Head of caudate nucleus (tissue), 42 donors: ENCODE results near the gene UBE2E1.
"Not testable (repeated sequence)": the region's sequence is repeated elsewhere in the genome, so short reads cannot be mapped to it uniquely, and the experiment has no call there.

Experiments
- DNase-seq, 42 donors: peaks; one replicate each; pipeline versions ENCODE4 v3.0.0 to v3.0.0-alpha.2; 2020 to 2021; ENCODE audit warnings: mixed read lengths in 7 of 42
- intact Hi-C: fragments of 100-400 bp; cut with DNase I; formaldehyde crosslinking; loops from one replicate; pipeline ENCODE4 v1.15.0; 2022

Gene UBE2E1

DNA sequence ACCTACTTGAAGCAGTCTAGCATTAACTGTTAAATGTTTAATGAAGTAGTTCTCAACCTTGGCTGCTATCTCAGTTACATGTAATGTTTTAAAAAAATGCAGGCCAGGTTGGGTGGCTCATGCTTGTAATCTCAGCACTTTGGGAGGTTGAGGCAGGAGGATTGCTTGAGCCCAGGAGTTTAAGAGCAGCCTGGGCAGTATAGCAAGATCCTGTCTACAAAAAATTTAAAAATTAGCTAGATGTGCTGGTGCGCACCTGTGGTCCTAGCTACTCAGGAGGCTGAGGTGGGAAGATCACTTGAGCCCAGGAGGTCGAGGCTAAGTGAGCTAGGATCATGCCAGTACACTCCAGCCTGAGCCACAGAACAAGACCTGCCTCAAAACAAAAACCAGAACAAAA lies 29.3 kb downstream of the UBE2E1 start:
- DNase-seq: no peak
- intact Hi-C loops: no loop called here

DNA sequence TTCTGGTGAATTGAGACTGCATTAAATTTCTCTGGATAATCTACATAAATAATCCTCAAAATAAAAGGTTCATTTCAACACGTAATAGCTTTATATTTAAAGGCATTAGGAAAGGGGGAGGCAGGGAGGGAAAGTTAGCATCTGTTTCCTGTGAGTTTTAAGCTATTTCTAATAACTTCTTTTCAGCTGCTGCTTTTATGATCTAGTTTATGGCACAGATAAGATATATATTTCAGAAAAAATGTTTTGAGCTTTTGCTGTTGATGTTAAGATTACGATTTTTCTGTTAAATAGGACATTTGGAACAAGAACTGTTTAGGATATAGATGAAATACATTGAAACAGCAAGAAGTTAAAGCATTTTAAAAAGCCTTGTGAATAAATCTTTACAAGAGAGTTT lies 30.0 kb downstream of the UBE2E1 start:
- DNase-seq: no peak
- intact Hi-C loops: no loop called here

- DNase-seq: no peak
- intact Hi-C loops: no loop called here
Measured at GRCh38 chr3:23836536-23837230, 30.9 kb downstream of the UBE2E1 start.

DNA sequence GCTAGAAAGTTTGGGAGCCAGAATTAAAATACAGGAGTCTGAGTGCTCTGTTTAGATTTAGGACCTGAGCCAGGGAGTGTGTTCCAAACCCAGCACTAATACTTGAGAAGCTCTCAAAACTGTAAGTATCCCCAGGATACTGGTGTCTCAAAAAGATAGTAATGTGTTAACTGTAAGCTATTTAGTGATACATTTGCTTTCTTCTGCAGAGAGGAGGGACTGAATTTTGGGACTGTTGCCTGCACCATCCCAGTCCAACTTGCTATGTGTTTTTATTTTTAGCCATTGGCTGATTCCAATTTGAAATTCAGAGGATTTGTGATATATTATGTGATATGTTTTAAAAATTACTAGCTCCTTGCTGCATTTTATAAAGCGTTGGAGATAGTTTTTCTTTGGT lies 31.5 kb downstream of the UBE2E1 start:
- no peak for DNase-seq
- intact Hi-C loops: no loop called here

- no peak for DNase-seq
- intact Hi-C loops: no loop called here
Measured at GRCh38 chr3:23837691-23838090, 31.9 kb downstream of the UBE2E1 start.

- no peak for DNase-seq
- intact Hi-C loops: no loop called here
Measured at GRCh38 chr3:23840521-23840920, 34.8 kb downstream of the UBE2E1 start.

- intact Hi-C loops: no loop called here
- DNase-seq: no peak
Measured at GRCh38 chr3:23843869-23844268, 38.1 kb downstream of the UBE2E1 start.

DNA sequence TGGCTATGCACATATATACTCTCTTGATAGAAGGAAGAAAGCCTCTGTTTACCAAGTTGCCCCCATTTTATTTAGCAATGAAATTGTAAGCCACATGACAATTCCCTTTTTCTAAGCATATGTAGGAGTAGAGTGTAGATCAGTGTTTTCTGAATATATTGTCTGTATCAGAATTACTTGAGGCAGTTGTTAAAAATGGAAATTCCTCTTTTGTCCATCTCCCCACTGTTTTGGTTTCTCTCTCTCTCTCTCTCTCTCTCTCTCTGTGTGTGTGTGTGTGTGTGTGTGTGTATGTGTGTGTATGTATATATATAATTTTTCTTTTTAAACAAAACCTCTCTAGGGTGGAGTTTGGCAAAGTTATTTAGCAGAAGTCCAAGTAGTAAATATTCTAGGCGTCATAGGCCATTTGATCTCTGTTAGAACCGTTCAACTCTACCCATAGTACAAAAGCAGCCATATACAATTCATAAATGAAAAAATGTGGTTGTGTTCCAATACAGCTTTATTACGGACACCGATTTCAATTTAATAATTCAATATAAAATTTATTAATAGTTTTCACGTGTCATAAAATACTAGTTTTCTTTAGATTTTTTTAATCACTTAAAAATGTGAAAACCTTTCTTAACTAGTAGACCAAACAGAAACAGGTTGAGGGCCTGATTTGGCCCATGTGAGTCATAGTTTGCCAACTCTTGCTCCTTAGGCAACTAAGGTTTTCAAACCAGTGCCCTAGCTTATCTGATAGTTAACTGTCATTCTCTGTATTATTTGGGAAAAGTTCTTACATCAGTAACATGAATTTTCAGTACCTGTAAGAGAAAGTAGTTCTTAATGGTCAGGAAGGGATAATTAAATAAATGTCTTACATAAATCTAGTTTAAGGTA lies 39.8 kb downstream of the UBE2E1 start:
- no peak for DNase-seq
- intact Hi-C loops: no loop called here

- DNase-seq, intact Hi-C loops: not testable (repeated sequence)
Measured at GRCh38 chr3:23849462-23849861, 43.7 kb downstream of the UBE2E1 start.

GRCh38 chr3:23856286-23856685 lies 50.5 kb downstream of the UBE2E1 start:
- intact Hi-C loops: no loop called here
- DNase-seq: no peak

DNA sequence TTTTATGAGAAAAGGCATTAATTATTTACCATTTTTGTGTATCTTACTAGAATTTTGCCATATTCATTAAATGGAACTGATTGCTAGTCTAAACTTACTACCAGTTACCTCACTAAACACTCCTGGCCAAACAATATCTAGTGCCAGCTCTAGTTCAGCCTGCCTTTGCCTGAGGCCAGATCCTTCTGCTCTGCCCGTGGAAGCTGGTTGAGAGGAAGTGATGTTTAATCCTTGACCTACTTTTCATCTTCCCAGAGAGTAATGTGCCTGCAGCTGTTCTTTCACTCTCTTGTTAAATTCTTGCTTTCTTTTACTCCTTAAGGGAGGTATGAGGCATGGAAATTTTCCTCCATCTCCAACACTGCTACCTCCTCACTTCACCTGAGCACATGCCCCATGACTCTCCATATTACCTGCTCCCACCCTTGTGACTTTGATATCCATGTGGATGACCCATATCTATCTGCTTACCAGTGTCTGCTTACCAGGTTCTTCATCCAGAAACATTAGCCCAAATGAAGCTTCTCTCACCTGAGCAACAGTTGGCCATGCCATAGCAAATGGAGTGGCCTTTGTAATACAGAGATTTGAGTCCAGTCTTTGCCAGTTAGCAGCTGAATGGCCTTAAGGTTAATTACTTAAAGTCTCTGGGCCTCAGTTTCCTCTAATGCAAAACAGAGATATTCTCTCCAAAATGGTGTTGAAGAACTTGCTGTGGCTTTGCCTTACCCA lies 53.4 kb downstream of the UBE2E1 start:
- intact Hi-C loops: no loop called here
- peak in 2 of 42 donors; percentile 35 to 64 for DNase-seq

- no peak for DNase-seq
- intact Hi-C loops: no loop called here
Measured at GRCh38 chr3:23859839-23860382, 54.2 kb downstream of the UBE2E1 start.

DNA sequence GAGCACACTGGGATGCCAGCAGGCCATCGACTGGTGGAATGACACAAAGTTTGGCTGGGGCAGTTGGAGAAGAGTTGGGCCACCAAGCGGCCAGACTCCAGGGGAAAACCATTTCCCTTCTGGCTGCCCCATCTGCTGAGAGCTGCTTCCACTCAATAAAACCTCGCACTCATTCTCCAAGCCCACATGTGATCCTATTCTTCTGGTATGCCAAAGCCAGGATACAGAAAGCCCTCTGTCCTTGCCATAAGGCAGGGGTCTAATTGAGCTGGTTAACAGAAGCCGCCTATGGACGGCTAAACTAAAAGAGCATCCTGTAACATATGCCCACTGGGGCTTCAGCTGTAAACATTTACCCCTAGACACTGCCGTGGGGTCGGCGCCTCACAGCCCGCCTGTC lies 55.9 kb downstream of the UBE2E1 start:
- DNase-seq: no peak
- intact Hi-C loops: no loop called here

DNA sequence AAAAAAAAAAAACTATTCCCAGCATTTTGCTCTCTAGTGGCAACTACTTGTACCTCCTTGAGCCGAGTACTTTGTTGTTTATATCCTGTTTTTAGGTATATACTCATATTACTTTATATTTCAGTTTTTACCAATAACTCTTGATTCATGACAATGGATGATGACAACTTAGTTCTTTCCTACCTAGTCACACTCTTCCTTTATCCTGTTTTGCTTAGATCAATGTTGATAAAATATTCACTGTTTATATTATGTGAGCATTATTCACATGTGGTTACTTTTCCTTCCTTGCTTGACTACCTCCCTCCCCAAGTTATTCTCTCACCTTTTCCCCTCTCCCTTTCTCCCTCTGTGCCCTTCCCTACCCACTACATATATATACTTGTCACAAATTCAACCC lies 57.3 kb downstream of the UBE2E1 start:
- no peak for DNase-seq
- intact Hi-C loops: no loop called here

GRCh38 chr3:23864931-23865330 lies 59.2 kb downstream of the UBE2E1 start:
- intact Hi-C loops: no loop called here
- no peak for DNase-seq

GRCh38 chr3:23865595-23866396 lies 60.0 kb downstream of the UBE2E1 start:
- DNase-seq: peak in 38 of 42 donors; percentile 12 to 77 (median 52)
- intact Hi-C loops: no loop called here

- intact Hi-C loops: no loop called here
- no peak for DNase-seq
Measured at GRCh38 chr3:23867400-23867799, 61.6 kb downstream of the UBE2E1 start.

DNA sequence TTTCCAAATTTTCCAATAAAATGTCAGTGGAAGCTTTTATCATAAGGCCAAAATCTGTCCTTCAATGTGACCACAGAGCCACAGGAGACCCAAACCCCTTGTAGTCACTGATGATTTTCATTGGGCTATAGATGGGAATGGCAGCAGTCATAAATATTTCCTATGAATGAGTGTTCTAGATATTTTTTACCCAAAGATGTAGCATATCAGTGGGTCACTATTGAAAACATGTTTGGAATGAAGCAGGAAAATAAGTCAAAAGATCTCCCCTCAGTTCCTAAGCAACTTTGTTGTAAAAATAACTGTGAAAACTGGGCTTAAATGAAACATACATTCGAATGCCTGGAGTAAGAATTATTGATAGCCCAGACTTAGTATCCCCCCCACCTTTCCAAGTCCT lies 62.1 kb downstream of the UBE2E1 start:
- DNase-seq: no peak
- intact Hi-C loops: no loop called here
